Activated T-helper 17 cell treated with anti-CD3 and anti-CD28 coated beads, Interleukin-2, amount 50 U/mL, for 72 hours (primary cell): ENCODE data around the gene GPR55. TPM values are rescaled to one million over a fixed set of nuclear protein-coding genes. Genes with fewer than 3 reads are reported as not detected.
"Not testable (repeated sequence)": the region's sequence is repeated elsewhere in the genome, so short reads cannot be mapped to it uniquely, and the experiment has no call there.

Experiments used
- ATAC-seq: fragments of 150-1000 bp; cut with Tn5 transposase; replicated peaks from 2 replicates; pipeline ENCODE4 v1.10.0; 2021; ENCODE audit warnings: mild to moderate bottlenecking, moderate library complexity
- H3K27ac Mint-ChIP-seq: one replicate; pipeline ENCODE4 v1.8.0; 2022; ENCODE audit warnings: mixed read lengths
- H3K27me3 Mint-ChIP-seq: one replicate; pipeline ENCODE4 v1.8.0; 2022; ENCODE audit warnings: mixed read lengths
- H3K36me3 Mint-ChIP-seq: one replicate; pipeline ENCODE4 v1.8.0; 2022; ENCODE audit warnings: low read depth, mild to moderate bottlenecking, mixed read lengths
- H3K4me1 Mint-ChIP-seq: one replicate; pipeline ENCODE4 v1.8.0; 2022; ENCODE audit warnings: mixed read lengths
- H3K4me3 Mint-ChIP-seq: one replicate; pipeline ENCODE4 v1.8.0; 2022; ENCODE audit warnings: mild to moderate bottlenecking, mixed read lengths
- H3K9me3 Mint-ChIP-seq: one replicate; pipeline ENCODE4 v1.8.0; 2022; ENCODE audit warnings: mixed read lengths
- total RNA-seq, 2 donors: library from RNA; stranded (reverse); gene quantifications; one replicate each; pipeline ENCODE4 v1.2.3, GENCODE V29; 2022

The GPR55 gene
- total RNA-seq, 2 donors from 2014 or later: 11.1 to 19.9 TPM

DNA sequence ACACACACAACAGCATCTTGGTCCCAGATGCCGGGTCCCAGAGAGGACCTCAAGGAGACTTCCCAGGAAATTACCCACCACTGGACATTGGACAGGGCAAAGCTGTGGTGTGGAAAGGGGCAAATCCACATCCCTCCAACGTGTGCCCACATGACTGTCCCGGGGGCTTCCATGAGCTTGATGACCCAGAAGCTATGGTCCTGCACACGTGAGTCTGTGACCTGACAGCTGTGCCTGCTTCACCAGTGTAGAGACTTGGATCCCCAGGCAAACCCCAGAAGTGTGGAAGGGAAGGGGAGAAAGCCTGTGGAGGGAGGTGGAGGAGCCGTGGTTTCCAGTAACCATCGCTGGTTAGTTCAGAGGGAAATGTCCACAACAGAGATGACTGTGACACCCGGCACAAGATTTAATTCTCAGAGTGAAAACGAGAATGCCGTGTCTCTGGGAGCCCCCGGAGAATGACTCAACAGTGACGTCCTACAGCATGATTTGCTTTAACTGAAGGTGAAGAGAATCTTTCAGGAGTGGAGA, 19.1 kb upstream of the GPR55 start:
- peaks cover 14% of the 10 kb centered on the region for H3K27me3 Mint-ChIP-seq
- peak overlapping the region; percentile 88 for H3K27ac Mint-ChIP-seq
- no peaks in the 10 kb centered on the region for H3K9me3 Mint-ChIP-seq
- H3K4me3 Mint-ChIP-seq: peak overlapping the region; percentile 76
- H3K4me1 Mint-ChIP-seq: peaks cover 33% of the 10 kb centered on the region
- peaks cover 32% of the 10 kb centered on the region for H3K36me3 Mint-ChIP-seq
- ATAC-seq: peak; percentile 91

DNA sequence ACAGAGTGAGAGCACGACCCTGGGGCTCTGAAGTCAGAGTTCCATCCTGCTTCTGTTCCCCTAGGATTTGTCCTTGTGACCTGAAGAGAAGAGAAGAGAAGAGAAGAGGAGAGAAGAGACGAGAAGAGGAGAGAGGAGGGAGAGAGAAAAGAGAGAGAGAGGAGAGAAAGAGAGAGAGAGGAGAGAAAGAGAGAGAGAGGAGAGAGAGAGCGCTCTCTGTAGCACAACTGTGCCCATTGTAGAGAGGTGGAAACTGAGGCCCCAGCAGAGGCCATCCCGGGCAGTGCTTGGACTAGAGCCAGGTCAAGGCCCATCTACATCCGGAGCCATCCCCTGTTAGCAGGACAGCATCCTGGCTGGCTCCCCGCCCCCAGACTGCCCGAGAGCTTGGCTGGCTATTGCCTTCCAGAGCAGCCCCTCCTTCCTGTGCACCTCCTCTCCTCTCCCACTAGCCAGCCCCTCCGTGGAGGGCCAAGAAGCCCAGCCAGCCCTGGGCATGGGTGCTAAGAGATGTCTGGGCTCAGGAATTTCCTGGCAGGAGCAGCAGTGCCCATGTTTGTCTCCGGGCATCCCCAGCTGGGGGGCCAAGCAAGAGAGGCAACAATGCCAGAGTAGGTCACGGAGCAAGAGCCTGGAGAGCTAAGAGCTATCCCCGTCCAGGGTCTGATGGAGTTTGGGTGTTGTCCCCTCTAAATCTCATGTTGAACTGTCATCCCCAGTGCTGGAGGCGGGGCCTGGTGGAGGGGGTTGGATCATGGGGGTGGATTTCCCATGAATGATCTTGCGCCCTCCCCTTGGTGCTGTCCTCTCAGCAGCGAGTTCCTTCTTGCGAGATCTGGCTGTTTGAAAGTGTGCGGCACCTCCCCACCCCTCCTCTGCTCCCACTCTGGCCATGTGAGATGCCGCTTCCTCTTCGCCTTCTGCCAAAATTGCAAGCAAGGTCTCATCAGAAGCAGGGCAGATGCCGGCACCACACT, 18.2 kb upstream of the GPR55 start:
- peaks cover 32% of the 10 kb centered on the region for H3K36me3 Mint-ChIP-seq
- H3K27me3 Mint-ChIP-seq: peaks cover 14% of the 10 kb centered on the region
- H3K9me3 Mint-ChIP-seq: no peaks in the 10 kb centered on the region
- ATAC-seq: peak; percentile 49
- H3K4me3 Mint-ChIP-seq: peak overlapping the region; percentile 76
- peaks cover 33% of the 10 kb centered on the region for H3K4me1 Mint-ChIP-seq
- H3K27ac Mint-ChIP-seq: peak overlapping the region; percentile 88

DNA sequence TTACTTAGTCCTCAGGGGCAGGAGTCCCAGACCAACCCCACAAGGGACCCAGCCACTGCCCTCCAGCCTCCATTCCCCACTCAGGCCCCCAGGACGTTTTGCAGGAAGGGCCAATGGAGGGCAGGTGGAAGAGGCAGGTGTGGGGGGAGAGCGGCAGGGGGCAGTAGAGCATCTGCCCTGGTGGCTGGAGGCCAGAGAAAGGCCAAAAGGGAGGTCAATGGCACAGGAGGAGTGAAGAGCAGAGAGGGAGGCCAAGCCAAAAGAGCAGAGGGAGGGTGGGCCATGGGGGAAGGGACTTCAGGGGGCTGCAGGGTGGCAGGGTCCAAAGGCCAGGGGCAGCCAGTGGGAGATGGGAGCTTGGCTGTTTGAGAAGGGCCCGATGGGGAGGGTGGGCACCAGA, 17.3 kb upstream of the GPR55 start:
- H3K27ac Mint-ChIP-seq: peak overlapping the region; percentile 84
- H3K27me3 Mint-ChIP-seq: peaks cover 14% of the 10 kb centered on the region
- H3K36me3 Mint-ChIP-seq: peaks cover 32% of the 10 kb centered on the region
- ATAC-seq: no peak
- H3K4me3 Mint-ChIP-seq: peak overlapping the region; percentile 76
- peaks cover 4% of the 10 kb centered on the region for H3K9me3 Mint-ChIP-seq
- H3K4me1 Mint-ChIP-seq: peaks cover 33% of the 10 kb centered on the region

DNA sequence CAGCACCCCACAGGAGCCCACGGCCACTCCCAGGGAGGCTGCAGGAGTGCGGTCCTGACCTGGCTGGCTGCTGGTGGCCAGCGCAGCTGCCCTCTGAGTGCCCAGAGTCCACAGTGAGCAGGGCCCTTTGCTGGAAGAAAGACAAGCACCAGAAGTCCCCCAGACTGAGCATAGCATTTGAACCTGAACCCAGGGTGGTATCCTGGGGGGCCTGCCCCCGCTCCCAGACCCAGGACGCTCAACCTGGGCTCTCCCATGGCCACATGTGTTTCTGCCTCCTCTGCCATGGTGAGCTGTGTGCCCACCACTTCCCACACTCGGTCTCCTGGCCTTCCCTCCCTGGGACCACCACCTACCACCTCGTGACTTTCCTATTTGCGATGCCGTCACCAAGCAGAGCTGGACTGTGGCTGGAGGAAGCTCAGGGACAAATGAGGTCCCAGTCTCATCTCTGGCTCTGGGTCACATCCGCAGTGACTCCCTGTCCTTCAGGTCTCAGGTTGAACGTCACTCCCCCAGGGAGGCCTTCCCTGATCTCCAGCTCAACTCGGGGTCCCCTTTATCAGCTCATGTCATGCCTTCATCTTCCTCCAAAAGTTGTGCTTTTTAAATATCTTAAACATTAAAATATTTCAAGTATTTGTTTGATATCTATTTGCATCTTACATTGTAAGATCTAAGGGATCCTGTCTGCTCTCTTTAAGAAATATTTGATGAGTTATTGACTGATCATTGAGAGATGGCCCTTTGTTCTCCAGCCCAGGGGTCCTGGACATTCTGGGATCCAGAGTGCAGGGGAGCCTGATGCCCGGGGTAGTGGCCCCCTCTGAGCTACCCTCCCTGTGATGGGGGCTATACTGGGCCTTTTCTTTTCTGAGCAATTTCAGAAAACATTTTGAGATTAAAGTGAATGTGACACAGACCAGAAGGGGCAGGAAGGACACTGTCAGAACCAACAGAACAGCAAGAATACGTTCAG, 16.4 kb upstream of the GPR55 start:
- no peak for ATAC-seq
- H3K27me3 Mint-ChIP-seq: peaks cover 14% of the 10 kb centered on the region
- H3K36me3 Mint-ChIP-seq: peaks cover 24% of the 10 kb centered on the region
- H3K9me3 Mint-ChIP-seq: peaks cover 4% of the 10 kb centered on the region
- peak overlapping the region; percentile 84 for H3K27ac Mint-ChIP-seq
- H3K4me1 Mint-ChIP-seq: peaks cover 33% of the 10 kb centered on the region
- no peak overlapping the region for H3K4me3 Mint-ChIP-seq

DNA sequence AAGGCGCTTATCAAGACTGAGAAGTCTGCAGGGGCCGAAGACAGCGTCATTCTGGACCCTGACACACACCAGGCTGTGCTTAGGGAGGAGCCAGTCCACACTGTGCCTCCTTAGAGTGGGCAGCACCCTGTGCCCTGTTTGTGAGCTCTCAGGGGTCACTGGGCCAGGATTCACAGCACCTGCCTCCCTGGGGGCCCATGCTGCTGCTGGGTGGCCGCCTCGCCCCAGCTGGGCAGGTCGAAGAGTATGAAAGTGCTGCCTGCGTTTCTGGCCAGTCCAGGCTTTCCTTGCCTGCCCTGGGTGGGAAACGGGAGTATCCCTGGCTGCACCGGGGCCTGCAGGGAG, 15.4 kb upstream of the GPR55 start:
- peaks cover 14% of the 10 kb centered on the region for H3K27me3 Mint-ChIP-seq
- no peak for ATAC-seq
- H3K27ac Mint-ChIP-seq: no peak overlapping the region
- peaks cover 31% of the 10 kb centered on the region for H3K4me1 Mint-ChIP-seq
- peaks cover 13% of the 10 kb centered on the region for H3K36me3 Mint-ChIP-seq
- H3K9me3 Mint-ChIP-seq: peaks cover 9% of the 10 kb centered on the region
- no peak overlapping the region for H3K4me3 Mint-ChIP-seq

DNA sequence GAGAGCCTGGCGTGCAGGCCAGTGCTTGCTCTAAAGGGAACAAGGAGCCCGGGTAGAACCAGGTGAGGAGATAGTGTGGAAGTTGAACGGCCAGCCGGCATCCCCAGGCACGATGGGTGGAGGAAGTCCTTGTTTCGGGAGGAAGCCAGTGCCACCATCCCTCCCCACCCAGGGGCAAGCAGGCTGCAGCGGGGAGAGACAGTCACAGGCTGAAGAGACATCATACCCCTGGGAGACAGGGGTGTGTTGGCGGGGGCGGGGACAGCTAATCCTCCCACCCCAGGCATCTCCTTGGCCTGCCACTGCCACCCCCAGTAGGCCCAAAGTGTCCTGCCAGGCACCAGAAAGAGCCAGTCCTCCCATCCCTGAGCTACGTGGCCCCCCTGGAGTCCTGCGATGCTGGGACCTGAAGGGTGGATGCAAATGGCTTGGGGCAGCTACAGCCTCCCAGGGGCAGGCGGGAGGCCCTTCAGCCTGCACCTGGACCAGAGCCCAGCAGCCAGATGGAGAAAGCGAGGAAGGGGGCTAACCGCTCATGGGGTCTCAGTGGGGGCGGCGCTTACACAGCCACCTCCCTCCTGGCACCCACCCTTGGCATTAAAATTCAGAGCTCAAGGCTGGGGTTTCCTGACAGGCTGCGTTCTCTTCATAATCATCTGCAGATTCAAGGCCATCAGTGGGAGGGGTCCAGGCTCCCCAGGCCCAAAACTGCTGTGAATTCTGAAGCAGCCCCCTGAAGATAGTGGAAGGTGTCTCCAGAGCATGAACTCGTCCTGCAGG, 14.8 kb upstream of the GPR55 start:
- ATAC-seq: no peak
- Mint-ChIP-seq H3K4me1 (peaks cover 28% of the 10 kb centered on the region), H3K4me3 (no peak overlapping the region), H3K9me3 (peaks cover 9% of the 10 kb centered on the region), H3K27ac (no peak overlapping the region), H3K36me3 (peaks cover 8% of the 10 kb centered on the region), H3K27me3 (peaks cover 14% of the 10 kb centered on the region)

DNA sequence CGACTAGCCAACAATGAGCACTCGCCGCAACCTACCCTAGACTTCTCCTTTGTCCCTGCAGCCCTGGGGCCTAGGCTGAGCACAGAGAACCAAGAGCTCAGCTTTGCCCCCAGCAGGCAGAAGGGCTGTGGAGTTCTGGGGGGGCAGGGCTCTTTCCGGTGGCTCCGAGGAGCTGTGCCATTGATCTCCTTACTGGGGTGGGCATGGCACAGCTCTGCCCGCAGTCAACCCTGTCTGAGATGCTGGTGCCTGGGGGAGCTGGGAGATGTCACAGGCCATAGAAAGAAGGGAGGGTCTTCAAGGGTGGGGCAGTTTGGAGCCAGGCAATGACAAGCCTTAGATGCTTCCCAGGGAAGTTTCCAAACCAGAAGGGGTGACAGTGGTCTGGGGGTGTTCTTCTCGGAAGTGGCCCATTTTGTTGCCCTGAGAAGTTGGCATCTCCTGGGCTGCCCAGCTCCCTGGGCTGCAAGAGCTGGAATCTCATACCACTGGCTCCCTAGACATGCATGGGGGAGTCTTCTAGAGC, 14.1 kb upstream of the GPR55 start:
- no peak for ATAC-seq
- H3K4me3 Mint-ChIP-seq: no peak overlapping the region

DNA sequence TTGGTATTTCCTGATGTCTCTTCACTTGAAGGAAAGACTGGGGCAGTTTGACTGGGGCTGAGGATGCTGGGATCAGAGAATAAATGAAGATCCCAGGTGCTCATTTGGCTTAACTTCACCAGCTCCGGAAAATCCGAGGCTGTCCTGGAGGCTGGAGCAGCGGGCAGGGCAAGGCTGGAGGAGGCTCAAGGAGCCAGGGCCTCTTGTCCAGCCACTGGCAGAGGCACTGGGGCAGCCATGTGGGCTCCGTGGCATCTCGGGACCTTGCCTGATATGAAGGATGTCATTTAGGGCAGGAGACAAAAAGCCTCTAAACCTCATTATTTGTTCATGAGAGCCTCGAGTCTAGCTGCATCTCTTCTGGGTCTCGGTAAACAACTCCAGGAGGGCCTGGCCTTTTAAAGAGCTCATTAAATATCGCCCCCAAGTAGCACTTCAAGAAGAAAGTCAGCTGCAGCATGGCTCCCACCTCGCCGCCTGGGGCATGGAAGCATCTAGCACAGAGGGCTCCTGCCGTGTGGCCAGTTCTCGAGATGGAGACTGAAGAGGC, 13.5 kb upstream of the GPR55 start:
- Mint-ChIP-seq H3K27ac (no peak overlapping the region), H3K4me3 (no peak overlapping the region), H3K36me3 (no peaks in the 10 kb centered on the region)

More for the DNA sequence above, 14.1 kb upstream of the GPR55 start:
- H3K27ac Mint-ChIP-seq: no peak overlapping the region
- peaks cover 14% of the 10 kb centered on the region for H3K27me3 Mint-ChIP-seq
- peaks cover 9% of the 10 kb centered on the region for H3K9me3 Mint-ChIP-seq
- H3K36me3 Mint-ChIP-seq: peaks cover under 1% of the 10 kb centered on the region
- H3K4me1 Mint-ChIP-seq: peaks cover 21% of the 10 kb centered on the region

DNA sequence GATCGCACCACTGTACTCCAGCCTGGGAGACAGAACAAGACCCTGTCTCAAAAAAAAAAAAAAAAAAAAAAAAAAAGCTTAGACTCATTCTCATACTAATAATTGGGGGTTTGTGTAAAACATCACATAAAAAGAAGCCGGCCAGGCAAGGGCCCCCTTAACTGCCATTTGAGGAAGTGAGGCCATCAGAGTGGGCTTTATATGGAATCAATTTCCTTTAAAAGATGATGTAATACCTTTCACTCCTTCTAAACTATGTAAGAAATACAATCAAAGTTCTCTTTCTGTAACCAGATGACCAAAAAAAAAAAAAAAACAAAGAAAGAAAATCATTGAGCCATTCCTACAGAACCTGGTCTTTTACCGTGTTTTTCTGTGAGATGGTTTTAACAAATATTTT, 13.1 kb upstream of the GPR55 start:
- Mint-ChIP-seq H3K4me3 (no peak overlapping the region), H3K4me1 (peaks cover 15% of the 10 kb centered on the region), H3K27me3 (peaks cover 14% of the 10 kb centered on the region), H3K36me3 (no peaks in the 10 kb centered on the region), H3K9me3 (peaks cover 9% of the 10 kb centered on the region), H3K27ac (no peak overlapping the region)
- no peak for ATAC-seq

More for the DNA sequence above, 13.5 kb upstream of the GPR55 start:
- no peak for ATAC-seq
- H3K27me3 Mint-ChIP-seq: peaks cover 14% of the 10 kb centered on the region
- peaks cover 17% of the 10 kb centered on the region for H3K4me1 Mint-ChIP-seq
- H3K9me3 Mint-ChIP-seq: peaks cover 9% of the 10 kb centered on the region

DNA sequence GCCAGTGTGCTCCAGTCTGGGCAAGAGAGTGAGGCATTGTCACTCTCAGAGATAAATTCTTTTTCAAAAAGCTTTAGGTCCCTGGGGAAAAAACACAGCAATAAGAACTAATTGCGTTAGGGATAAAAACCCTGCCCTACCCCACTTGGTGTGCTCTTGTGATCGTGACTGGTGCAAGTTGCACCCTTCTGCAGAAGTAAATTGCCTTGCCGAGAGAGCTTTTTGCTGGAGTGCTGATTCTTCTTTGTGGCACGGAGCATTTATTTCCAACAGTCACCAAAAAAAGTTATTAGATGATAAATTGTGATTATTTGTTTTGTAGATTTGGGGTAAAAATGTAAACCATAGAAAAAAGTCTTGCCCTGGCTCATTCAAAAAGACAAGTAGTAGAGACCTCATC, 12.3 kb upstream of the GPR55 start:
- Mint-ChIP-seq H3K27me3 (peaks cover 13% of the 10 kb centered on the region), H3K4me1 (peaks cover 14% of the 10 kb centered on the region), H3K4me3 (no peak overlapping the region), H3K27ac (no peak overlapping the region), H3K36me3 (no peaks in the 10 kb centered on the region), H3K9me3 (peaks cover 9% of the 10 kb centered on the region)
- no peak for ATAC-seq

DNA sequence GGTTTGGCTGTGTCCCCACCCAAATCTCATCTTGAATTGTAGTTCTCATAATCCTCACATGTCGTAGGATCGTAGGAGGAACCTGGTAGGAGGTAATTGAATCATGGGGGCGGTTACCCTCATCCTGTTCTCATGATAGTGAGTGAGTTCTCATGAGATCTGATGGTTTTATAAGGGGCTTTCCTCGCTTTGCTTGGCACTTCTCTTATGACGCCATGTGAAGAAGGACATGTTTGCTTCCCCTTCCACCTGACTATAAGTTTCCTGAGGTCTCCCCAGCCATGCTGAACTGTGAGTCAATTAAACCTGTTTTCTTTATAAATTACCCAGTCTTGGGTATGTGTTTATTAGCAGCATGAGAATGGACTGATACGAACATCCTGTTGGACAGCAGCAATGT, 11.2 kb upstream of the GPR55 start:
- not testable (repeated sequence) for H3K27ac Mint-ChIP-seq, H3K36me3 Mint-ChIP-seq, H3K9me3 Mint-ChIP-seq, H3K27me3 Mint-ChIP-seq
- peaks cover 11% of the 10 kb centered on the region for H3K4me1 Mint-ChIP-seq
- ATAC-seq: peak; percentile 76
- H3K4me3 Mint-ChIP-seq: peak overlapping the region; percentile 2

DNA sequence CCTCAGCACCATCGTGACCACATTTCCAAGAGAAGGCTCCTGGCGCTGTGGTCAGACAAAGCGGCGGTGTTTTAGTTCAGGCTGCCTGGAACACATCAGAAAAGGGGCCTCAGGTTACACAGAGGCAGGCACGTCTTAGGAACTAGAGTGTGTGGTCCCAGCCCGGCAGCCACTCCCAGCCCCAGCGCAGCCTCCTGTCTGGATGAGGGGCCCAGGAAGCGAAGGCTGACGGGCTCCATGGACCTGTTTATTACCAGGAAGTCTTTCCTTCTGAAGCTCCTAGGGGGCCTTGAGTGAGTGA, 10.0 kb upstream of the GPR55 start:
- H3K27ac Mint-ChIP-seq: no peak overlapping the region
- ATAC-seq: no peak
- H3K27me3 Mint-ChIP-seq: peaks cover 8% of the 10 kb centered on the region
- no peaks in the 10 kb centered on the region for H3K36me3 Mint-ChIP-seq
- H3K4me3 Mint-ChIP-seq: no peak overlapping the region
- H3K9me3 Mint-ChIP-seq: peaks cover 9% of the 10 kb centered on the region
- peaks cover 11% of the 10 kb centered on the region for H3K4me1 Mint-ChIP-seq

DNA sequence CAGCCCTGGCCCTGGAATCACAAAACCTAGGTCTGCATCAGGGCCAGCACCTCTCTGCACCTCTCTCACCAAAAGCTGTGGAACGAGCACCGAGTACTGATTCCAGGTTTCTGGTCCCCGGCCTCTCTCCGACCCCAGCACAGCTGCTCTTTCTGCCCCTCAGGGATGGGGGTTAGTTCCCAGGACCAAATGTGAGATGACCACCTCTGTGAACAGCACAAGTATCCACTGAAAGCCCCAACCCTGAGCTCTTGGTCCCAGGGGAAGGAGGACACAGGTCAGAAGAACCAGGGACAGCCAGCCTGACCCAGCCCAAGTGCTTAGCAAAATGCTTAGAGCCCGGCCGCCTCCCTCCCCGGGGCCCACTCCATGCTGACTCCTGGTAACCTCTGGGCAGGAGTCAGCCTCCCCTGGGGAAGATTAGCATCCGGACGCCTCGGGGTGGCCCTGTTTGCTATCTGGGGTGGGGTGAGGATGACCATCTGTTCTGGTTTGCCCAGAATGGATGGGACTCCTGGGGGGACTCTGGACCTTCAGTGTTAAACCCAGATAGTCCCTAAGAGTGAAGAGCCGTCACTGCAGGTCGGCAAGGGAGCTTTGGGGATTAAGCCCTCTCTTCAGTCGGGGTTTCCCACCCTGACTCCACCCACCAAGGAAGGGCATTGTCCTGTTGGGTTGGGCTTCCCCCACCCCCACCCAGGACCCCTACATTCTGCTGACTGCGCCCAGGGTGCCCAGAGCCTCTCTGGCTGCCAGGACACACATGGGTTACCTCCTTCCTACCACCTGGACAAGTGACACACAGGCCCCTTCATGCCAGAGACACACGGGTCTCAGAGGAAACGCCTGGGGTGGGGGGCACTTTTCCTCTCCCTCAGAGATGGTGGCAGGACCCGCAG, 9.4 kb upstream of the GPR55 start:
- Mint-ChIP-seq H3K36me3 (no peaks in the 10 kb centered on the region), H3K4me1 (peaks cover 11% of the 10 kb centered on the region), H3K27me3 (peaks cover 6% of the 10 kb centered on the region), H3K27ac (no peak overlapping the region), H3K9me3 (peaks cover 9% of the 10 kb centered on the region), H3K4me3 (no peak overlapping the region)
- ATAC-seq: no peak
